ENCODE results near the gene PSG5. TPM values are rescaled to one million over a fixed set of nuclear protein-coding genes. Genes with fewer than 3 reads are reported as not detected.
"Not testable (repeated sequence)": the region's sequence is repeated elsewhere in the genome, so short reads cannot be mapped to it uniquely, and the experiment has no call there.

Gene PSG5
- total RNA-seq, result not detected in 2 replicates

- not testable (repeated sequence) for DNase-seq (ENCODE audit: low read depth in 2 of 2)
Measured at GRCh38 chr19:43186311-43186935, at the start of gene PSG5. Gene PSG5, minus strand, starts transcription at chr19:43186536. Its CDS starts 131 bp downstream, at chr19:43186405.

- DNase-seq (ENCODE audit: low read depth in 2 of 2), result not testable (repeated sequence)
Measured at GRCh38 chr19:43235686-43236085, 49.4 kb upstream of the PSG5 start.

- DNase-seq (ENCODE audit: low read depth in 2 of 2), result peak; percentile 9 to 30
Measured at GRCh38 chr19:43229315-43229714, 43.0 kb upstream of the PSG5 start.

- DNase-seq (ENCODE audit: low read depth in 2 of 2), result not testable (repeated sequence)
Measured at GRCh38 chr19:43228730-43229129, 42.4 kb upstream of the PSG5 start.

- not testable (repeated sequence) for DNase-seq (ENCODE audit: low read depth in 2 of 2)
Measured at GRCh38 chr19:43226986-43227385, 40.6 kb upstream of the PSG5 start.

- DNase-seq (ENCODE audit: low read depth in 2 of 2), result no peak
Measured at GRCh38 chr19:43224855-43225253, 38.5 kb upstream of the PSG5 start.

- DNase-seq (ENCODE audit: low read depth in 2 of 2), result peak in 1 of 2 donors; percentile 15
Measured at GRCh38 chr19:43224201-43224854, 38.0 kb upstream of the PSG5 start.

- DNase-seq (ENCODE audit: low read depth in 2 of 2), result not testable (repeated sequence)
Measured at GRCh38 chr19:43221891-43222290, 35.6 kb upstream of the PSG5 start.

GRCh38 chr19:43219136-43219535, 32.8 kb upstream of the PSG5 start:
- not testable (repeated sequence) for DNase-seq (ENCODE audit: low read depth in 2 of 2)

GRCh38 chr19:43215881-43216280, 29.5 kb upstream of the PSG5 start:
- DNase-seq (ENCODE audit: low read depth in 2 of 2), result not testable (repeated sequence)

GRCh38 chr19:43207991-43208390, 21.7 kb upstream of the PSG5 start:
- no peak for DNase-seq (ENCODE audit: low read depth in 2 of 2)

GRCh38 chr19:43207174-43207573, 20.8 kb upstream of the PSG5 start:
- DNase-seq (ENCODE audit: low read depth in 2 of 2), result peak in 1 of 2 donors; percentile 31

GRCh38 chr19:43205471-43206105, 19.3 kb upstream of the PSG5 start, which contains the start of gene PSG4:
Gene PSG4, minus strand, starts transcription at chr19:43205638. Its CDS starts 102 bp downstream, at chr19:43205536.
- DNase-seq (ENCODE audit: low read depth in 2 of 2), result peak in 1 of 2 donors; percentile 31

GRCh38 chr19:43203611-43204010, 17.3 kb upstream of the PSG5 start:
- not testable (repeated sequence) for DNase-seq (ENCODE audit: low read depth in 2 of 2)

GRCh38 chr19:43201891-43202290, 15.6 kb upstream of the PSG5 start:
- not testable (repeated sequence) for DNase-seq (ENCODE audit: low read depth in 2 of 2)

GRCh38 chr19:43201337-43201801, 15.0 kb upstream of the PSG5 start:
- DNase-seq (ENCODE audit: low read depth in 2 of 2), result peak in 1 of 2 donors; percentile 56

- peak in 1 of 2 donors; percentile 25 for DNase-seq (ENCODE audit: low read depth in 2 of 2)
Measured at GRCh38 chr19:43198686-43199419, 12.5 kb upstream of the PSG5 start.

- not testable (repeated sequence) for DNase-seq (ENCODE audit: low read depth in 2 of 2)
Measured at GRCh38 chr19:43197666-43198397, 11.5 kb upstream of the PSG5 start.

- not testable (repeated sequence) for DNase-seq (ENCODE audit: low read depth in 2 of 2)
Measured at GRCh38 chr19:43194397-43194796, 8.1 kb upstream of the PSG5 start.

GRCh38 chr19:43192381-43193155, 6.2 kb upstream of the PSG5 start:
- DNase-seq (ENCODE audit: low read depth in 2 of 2), result not testable (repeated sequence)
